ENCODE results near the gene PFKFB3. TPM values are rescaled to one million over a fixed set of nuclear protein-coding genes. Genes with fewer than 3 reads are reported as not detected.
"Not testable (repeated sequence)": the region's sequence is repeated elsewhere in the genome, so short reads cannot be mapped to it uniquely, and the experiment has no call there.

PFKFB3 gene
- total RNA-seq, 1 donor from 2014 or later: 37.9 TPM

- peak overlapping the region; percentile 61 for H3K27ac Mint-ChIP-seq (ENCODE audit: unreplicated experiment)
- H3K27me3 Mint-ChIP-seq (ENCODE audit: unreplicated experiment): no peaks in the 10 kb centered on the region
- H3K9me3 Mint-ChIP-seq (ENCODE audit: unreplicated experiment): no peaks in the 10 kb centered on the region
- H3K4me1 Mint-ChIP-seq (ENCODE audit: unreplicated experiment): peaks cover 31% of the 10 kb centered on the region
- no peak for DNase-seq (ENCODE audit: extremely low spot score, unreplicated experiment)
- H3K36me3 Mint-ChIP-seq (ENCODE audit: unreplicated experiment): no peaks in the 10 kb centered on the region
- peak overlapping the region; percentile 61 for H3K4me3 Mint-ChIP-seq (ENCODE audit: unreplicated experiment)
- no peak for TF ChIP-seq CTCF (IDR thresholded peaks at IDR 0.05)
These were observed 40.0 kb upstream of the PFKFB3 start for GRCh38 chr10:6162589-6163356.

GRCh38 chr10:6163364-6164270, 39.1 kb upstream of the PFKFB3 start:
- no peaks in the 10 kb centered on the region for H3K36me3 Mint-ChIP-seq (ENCODE audit: unreplicated experiment)
- no peaks in the 10 kb centered on the region for H3K9me3 Mint-ChIP-seq (ENCODE audit: unreplicated experiment)
- H3K27ac Mint-ChIP-seq (ENCODE audit: unreplicated experiment): peak overlapping the region; percentile 95
- peak; percentile 94 for DNase-seq (ENCODE audit: extremely low spot score, unreplicated experiment)
- no peak for TF ChIP-seq CTCF (IDR thresholded peaks at IDR 0.05)
- no peaks in the 10 kb centered on the region for H3K27me3 Mint-ChIP-seq (ENCODE audit: unreplicated experiment)
- peaks cover 28% of the 10 kb centered on the region for H3K4me1 Mint-ChIP-seq (ENCODE audit: unreplicated experiment)
- H3K4me3 Mint-ChIP-seq (ENCODE audit: unreplicated experiment): peak overlapping the region; percentile 94

GRCh38 chr10:6164271-6165095, 38.2 kb upstream of the PFKFB3 start:
- no peak for DNase-seq (ENCODE audit: extremely low spot score, unreplicated experiment)

GRCh38 chr10:6165221-6165725, 37.5 kb upstream of the PFKFB3 start:
- DNase-seq (ENCODE audit: extremely low spot score, unreplicated experiment): no peak
- Mint-ChIP-seq H3K4me3 (ENCODE audit: unreplicated experiment) (peak overlapping the region; percentile 94), H3K27me3 (ENCODE audit: unreplicated experiment) (no peaks in the 10 kb centered on the region), H3K36me3 (ENCODE audit: unreplicated experiment) (no peaks in the 10 kb centered on the region), H3K4me1 (ENCODE audit: unreplicated experiment) (peaks cover 35% of the 10 kb centered on the region), H3K9me3 (ENCODE audit: unreplicated experiment) (no peaks in the 10 kb centered on the region), H3K27ac (ENCODE audit: unreplicated experiment) (peak overlapping the region; percentile 46)
- no peak for TF ChIP-seq CTCF (IDR thresholded peaks at IDR 0.05)

More at GRCh38 chr10:6164271-6165095, 38.2 kb upstream of the PFKFB3 start:
- H3K27me3 Mint-ChIP-seq (ENCODE audit: unreplicated experiment): no peaks in the 10 kb centered on the region
- TF ChIP-seq CTCF (IDR thresholded peaks at IDR 0.05): no peak
- H3K27ac Mint-ChIP-seq (ENCODE audit: unreplicated experiment): peak overlapping the region; percentile 95
- H3K9me3 Mint-ChIP-seq (ENCODE audit: unreplicated experiment): no peaks in the 10 kb centered on the region
- no peaks in the 10 kb centered on the region for H3K36me3 Mint-ChIP-seq (ENCODE audit: unreplicated experiment)
- H3K4me3 Mint-ChIP-seq (ENCODE audit: unreplicated experiment): peak overlapping the region; percentile 94
- H3K4me1 Mint-ChIP-seq (ENCODE audit: unreplicated experiment): peaks cover 30% of the 10 kb centered on the region

- DNase-seq (ENCODE audit: extremely low spot score, unreplicated experiment); H3K27me3 Mint-ChIP-seq (ENCODE audit: unreplicated experiment); H3K36me3 Mint-ChIP-seq (ENCODE audit: unreplicated experiment); H3K9me3 Mint-ChIP-seq (ENCODE audit: unreplicated experiment): not testable (repeated sequence)
- peak overlapping the region; percentile 46 for H3K27ac Mint-ChIP-seq (ENCODE audit: unreplicated experiment)
- peak overlapping the region; percentile 14 for H3K4me3 Mint-ChIP-seq (ENCODE audit: unreplicated experiment)
- H3K4me1 Mint-ChIP-seq (ENCODE audit: unreplicated experiment): peaks cover 40% of the 10 kb centered on the region
These were observed 36.8 kb upstream of the PFKFB3 start for GRCh38 chr10:6165933-6166332.
